HG03025 (cell line): ENCODE data around the gene C1QTNF8.

Experiments
- ATAC-seq: cut with Tn5 transposase; IDR thresholded peaks from one replicate; pipeline ENCODE4 v1.9.1; 2021; ENCODE audit warnings: mild to moderate bottlenecking, moderate library complexity; ENCODE audit not compliant: unreplicated experiment, low FRiP score

The C1QTNF8 gene

DNA sequence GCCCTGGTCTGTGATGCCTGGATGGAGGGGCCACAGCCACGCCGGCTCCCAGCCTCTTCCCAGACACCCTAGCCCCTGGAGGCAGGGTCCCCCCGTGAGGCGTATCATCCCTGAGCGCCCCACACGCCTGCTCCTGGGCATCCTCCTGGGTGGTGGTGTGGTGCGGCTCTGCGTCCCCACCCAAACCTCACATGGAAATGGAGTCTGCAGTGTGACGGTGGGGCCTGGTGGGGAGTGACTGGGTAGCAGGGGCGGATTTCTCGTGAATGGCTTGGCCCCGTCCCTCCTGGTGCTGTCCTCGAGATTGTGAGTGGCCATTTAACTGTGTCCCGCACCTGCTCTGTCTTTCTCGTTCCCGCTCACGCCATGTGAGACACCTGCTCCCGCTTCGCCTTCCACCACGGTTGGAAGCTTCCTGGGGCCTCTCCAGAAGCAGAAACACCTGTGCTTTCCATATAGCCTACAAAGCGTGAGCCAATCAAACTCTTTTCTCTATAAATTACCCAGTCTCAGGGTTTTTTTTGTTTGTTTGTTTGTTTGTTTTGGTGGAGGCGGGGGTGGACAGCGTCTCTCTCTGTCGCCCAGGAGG, 29.4 kb downstream of the C1QTNF8 start:
- ATAC-seq, result no peak

DNA sequence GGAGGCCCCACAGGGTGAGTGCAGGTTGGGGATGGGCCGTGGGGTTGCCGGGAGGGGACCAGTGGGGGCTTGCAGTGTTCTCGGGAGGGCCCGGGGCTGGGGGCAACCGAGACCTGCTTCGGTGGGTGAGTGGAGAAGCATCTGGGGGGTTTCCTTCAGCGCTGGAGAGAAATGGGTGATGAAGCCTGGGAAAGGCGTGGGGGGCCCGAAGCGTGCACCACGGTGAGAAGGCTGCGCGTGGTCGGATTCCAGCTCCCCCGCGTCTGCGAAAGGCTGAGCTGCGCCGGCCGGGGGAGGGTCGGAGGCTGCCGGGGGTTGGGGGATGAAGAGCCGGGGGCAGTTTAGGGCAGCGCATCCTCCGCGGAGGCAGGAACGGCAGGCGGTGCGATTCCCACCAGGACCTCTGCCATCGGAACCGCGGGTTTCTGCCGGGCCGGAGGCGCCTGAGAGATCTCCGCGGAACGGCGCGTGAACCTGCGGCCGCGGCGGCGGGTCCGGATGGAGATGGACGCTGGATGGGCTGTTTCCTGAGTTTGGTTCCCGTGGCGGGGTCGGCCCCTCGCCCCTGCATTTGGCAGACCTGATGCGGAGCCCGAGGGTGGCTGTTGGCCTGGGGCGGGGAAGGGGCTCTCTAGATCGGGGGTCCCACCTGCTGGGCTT, 30.4 kb downstream of the C1QTNF8 start:
- ATAC-seq, result no peak

DNA sequence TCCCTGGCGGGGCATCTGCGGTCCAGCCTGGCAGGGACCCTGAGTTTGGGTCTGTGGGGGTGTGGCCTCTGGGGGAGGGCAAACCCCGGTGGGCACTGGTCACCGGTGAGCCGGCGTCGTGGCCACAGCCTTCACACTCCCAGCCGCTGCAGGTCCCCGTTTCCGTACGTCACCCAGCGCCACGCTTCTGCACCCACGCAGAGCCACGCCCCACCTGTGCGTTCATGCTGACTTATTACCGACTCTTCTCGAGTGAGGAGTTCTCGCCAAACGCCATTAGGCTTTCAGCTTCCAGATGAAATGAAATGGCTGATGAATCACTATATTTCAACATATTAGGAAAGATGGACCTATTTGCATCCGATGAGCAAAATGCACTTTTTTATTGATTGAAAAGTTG, 32.3 kb downstream of the C1QTNF8 start:
- no peak for ATAC-seq

DNA sequence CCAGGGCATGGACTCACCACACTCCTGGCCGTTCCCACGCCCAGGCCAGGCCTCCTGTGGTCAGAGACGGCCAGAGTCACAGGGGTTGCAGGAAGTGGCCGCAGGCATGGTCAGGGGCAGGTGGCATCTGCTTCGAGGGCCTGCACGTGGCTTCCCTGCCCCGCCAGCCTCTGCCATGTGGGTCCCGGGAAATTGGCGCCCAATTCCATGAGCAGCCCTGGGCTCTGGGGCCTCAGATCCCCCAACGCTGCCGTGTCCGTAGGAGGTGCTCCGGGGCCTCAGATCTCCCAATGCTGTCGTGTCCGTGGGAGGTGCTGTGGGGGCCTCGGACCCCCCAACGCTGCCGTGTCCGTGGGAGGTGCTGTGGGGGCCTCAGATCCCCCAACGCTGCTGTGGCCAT, 33.1 kb downstream of the C1QTNF8 start:
- no peak for ATAC-seq

DNA sequence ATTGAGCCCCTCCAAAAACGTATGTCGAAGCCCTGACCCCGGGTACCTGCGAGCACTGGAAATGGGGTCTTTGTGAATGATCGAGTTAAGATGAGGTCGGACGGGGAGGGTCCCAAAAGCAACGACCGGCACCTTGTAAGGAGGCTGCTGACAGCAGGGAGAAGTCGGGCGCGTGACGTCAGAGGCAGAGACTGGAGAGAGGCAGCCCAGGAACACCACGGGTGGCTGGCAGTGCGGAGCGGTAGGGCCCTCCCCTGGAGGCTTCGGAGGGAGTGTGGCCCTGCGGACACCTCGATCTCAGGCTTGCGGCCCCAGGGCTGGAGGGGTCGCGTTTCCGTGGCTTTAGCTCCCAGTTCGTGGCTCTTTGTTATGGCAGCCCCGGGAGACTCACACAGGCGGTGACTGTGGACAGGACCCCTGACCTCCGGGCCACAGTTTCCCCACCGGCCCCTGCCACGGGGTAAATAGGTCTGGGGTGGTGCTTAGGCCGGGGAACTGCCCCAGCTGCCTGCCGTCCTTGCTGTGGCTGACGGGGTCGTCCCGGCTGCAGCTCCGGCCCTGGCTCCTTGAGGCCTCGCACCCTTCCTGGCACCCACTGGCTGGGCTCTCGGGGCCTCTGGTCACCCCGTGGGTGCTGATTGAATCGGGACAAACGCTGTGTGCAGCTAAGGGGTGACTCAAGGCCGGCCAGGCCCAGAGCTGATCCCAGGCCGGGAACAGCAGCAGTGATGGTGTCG, 34.1 kb downstream of the C1QTNF8 start:
- ATAC-seq, result no peak

DNA sequence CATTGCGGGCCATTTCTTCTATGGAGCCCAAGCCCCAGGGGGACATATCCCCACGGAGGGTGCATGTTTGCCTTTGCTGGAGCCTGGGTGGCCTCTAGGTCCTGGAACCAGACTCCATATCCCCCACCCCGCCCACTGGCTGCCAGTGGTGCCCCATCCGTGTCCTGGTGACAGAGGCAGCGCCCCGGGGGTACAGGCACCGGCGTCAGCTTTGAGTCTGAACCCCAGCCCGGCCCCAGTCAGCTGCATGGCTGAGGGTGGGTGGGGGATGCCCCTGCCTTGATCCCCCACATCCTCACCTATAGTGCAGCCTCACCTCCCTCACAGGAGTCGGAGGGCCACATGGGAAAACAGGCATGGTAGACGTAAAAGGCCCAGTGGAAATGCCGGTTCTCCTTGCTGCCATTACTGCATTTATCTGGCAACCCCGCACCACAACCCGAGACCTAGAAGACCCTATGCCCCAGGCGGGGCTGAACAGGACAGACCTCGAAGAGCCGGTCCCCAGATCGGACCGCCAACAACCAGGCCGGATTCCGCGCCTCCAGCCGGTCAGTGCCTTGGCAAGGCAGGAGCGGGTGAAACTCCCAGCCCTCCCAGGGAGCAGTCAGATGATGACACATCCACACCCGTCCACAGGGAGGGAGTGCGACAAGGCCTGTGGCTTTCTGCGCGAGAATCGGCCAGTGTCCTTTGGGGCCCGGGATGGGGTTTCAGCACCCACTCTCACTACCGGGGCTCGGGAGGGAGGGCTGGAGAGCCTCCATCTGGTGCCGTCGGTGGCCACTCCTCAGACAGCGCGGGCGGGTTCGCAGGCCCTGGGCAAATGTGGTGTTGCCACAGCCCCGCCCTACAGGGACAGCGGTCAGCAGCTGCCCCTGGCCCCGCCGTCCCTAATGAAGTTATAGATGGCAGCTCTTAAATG, 35.4 kb downstream of the C1QTNF8 start:
- no peak for ATAC-seq

DNA sequence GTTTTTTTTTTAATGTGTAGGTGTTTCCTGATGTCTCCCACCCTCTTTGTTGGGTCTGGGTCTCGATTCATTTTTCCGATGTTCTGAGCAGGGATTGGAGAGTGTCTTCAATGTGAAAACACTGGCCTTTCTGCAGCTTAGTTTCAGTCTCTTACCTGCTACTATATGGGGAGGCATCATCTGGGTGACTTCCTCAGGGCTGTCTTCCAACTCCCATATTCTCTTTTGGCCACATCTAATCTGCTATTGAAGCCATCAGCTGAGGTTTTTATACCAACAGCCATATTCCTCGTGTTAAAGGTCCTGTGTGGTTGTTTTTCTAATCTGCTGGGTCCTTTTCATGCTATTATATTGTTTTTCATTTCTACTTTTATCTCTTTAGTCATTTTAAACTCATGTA, 36.7 kb downstream of the C1QTNF8 start:
- ATAC-seq, result no peak

DNA sequence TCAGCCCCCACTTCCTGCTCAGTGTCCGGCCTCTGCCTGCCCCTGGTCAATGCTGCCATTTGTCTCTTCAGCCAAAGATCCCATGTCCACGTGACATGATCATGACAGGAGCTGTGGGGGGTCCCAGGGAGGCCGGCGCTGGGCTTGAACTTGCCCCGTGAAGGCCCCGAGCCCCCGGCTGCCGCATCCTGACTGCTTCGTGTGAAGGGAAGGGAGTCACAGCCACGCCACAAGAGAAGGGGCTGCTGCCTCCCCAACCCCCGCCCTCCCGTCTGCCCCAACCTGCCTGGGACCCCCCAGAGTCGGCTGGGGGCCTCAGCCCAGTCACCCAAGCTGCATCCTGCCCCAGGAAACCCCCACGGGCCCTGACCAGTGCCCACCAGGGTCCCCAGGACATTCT, 37.8 kb downstream of the C1QTNF8 start:
- no peak for ATAC-seq

DNA sequence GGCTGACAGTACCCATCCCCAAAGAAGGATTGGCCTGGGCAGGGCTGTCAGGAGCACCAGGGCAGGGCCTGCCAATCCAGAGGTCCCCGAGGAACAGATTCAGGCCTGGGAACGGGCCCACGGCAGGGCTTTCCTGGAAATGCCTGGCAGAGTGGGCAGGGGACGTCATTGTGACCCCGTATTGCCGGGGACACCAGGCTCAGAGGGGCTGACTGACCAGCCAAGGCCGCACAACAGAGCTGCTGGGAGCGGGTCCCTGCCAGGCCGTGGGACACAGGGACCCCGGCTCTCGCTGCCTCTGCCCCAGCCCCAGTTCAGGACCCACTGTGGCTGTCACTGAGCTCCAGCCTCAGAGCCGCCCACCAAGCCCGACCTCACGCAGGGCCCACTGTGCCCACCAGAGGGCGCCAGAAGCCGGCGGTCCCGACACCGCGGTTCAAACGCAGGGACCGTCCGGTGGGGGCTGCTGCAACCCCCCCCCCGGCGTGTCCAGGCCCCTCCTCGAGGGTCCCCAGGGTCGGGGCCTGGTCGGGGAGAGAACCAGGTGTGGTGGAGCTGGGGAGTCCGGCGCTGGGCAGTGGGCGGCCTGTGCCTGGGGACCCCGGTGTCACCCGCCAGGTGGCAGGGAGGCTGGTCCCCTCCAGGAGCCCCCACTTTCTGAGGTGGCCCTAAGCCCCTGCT, 38.7 kb downstream of the C1QTNF8 start:
- no peak for ATAC-seq

DNA sequence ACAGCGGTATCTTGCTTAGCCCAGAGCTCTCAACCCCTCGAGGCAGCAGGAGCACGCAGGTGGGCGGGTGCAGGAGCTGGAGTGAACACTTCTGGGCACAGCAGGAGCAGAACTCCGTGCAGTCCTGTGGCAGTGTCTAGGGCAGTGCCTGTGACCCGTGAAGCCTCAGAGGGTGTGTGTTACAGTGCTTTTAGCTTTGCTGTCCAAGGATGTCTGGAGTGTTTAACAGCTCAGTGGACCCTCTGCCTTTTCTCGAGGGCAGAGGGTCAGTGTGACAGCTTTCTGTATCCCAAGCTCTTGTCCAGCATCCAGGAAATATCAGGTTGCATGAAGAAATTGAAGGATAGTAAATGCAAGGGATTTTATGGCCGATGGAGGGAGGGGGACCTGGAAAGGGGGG, 39.8 kb downstream of the C1QTNF8 start:
- ATAC-seq, result no peak

DNA sequence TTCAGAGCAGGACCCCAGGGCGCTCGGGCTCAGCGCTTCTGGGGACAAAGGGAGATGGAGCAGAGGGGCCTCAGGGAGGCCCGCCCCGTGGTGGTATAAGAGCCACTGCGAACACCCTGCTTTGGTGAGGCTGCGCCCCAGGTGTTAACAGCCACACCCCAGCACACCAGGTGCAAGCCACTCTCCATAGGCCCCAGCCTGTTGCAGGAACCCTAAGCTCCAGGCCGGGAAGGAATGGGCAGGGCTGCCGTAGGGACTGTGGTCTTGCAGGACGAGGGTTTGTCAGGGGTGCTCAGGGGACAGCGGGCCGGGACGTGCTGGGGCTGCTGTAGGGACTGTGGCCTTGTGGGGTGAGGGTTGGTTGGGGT, 40.5 kb downstream of the C1QTNF8 start:
- ATAC-seq, result no peak

DNA sequence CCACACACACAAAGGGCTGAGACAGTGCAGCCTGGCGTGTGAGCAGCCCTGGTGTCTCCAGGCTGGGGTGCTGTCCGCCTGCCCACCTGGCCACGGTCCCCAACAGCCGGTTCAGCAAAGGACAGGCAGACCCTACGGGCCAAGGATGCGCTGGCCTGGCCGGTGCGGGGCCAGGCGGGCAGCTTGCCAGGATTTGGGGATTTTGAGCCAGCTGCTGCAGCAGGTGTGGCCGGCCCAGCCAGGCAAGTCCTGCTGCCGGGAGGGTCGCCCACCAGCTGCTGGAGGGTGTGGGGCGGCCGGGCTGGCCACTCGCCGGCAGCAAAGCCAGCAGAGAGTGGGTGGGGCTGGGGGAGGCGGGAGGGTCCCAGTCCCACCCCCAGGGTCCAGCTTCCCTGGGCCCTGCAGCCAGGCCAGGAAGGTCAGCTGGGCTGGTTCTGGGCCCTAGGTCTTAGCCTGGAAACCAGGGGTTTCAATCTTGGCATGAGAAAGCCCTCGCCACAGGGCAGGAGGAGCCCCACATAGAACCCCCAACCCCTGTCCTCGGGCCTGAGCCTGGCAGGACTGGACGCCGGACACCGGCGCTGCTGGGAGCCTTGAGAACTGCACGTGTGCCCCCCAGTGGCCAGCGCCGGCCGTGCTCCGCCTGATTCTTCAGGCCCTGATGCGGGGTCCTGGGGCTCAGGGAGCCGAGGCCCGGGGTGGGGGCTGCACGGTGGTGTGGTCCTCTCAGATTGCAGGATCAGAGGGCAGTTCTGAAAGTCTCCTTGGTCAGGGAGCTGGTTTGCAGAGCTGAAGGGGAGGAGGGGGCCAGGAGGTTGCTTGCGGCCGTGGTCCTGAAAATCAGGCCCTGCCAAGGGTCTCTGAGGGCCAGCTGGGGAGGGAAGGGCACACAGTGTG, 41.1 kb downstream of the C1QTNF8 start:
- ATAC-seq, result no peak

DNA sequence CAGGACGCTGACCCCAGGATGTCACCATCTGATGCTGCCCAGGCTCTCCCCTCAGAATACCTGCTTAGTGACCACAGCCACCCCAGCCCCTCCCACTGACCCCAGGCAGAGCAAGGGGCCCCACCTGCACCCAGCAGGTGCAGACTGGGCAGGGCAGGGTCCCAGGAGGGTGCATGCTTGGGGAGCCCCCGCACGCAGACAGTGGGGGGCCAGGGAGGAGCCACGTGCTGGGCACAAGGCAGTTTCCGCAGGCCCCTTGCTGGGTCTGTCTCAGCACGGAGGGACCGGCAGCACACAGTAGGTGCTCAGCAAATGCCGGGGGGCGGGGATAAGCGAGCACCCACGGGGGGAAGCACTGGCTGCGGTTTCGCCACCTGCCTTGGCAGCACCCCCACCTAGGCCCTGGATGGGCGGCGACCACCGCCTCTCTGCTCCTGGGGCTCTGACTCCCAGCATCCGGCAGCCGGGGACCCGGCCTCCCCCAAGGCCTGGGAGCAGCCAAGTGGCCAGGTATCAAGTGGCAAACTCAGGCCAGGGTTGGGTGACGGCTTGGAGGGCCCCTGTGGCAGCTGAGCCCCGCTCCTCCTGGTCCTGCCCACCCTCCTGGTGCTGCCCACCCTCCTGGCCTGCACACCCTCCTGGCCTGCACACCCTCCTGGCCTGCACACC, 42.2 kb downstream of the C1QTNF8 start:
- no peak for ATAC-seq

DNA sequence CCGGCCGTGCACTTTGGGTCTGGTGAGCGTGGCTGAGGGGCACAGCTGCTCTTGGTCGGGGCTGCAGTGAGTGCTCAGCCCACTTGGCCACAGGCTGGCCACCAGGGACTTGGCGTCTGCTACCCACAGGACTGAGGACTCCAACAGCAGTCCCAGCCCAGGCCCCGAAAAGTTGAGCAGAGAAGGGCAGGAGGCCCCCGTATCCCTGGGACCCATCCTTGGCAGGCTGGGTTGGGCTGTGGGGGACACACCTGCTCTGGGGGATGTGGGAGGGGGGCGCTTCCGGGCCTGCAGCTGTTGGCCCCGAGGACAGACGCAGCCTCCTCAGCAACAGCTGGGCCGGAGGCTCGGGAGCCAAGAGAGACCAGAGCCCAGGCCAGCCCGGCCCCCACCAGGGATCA, 42.9 kb downstream of the C1QTNF8 start:
- no peak for ATAC-seq

DNA sequence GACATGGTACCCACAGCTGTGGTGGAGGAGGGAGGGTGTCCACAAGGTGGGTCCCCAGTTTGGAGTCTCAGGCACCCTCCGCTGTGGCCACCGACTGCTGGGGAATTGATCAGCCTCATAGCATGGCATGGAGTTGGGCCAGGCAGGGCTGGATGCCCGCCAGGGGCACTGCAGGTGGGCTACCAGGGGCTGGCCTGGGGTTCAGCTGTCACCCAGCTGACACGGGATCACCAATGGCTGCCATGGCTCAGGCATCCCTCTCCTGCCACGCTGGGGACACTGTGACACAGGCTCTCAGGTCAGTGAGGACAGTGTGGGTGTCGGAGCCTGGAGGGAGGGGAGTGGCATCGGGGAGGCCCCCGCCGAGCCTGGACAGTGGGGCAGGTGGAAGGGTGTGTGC, 43.3 kb downstream of the C1QTNF8 start:
- ATAC-seq, result no peak

DNA sequence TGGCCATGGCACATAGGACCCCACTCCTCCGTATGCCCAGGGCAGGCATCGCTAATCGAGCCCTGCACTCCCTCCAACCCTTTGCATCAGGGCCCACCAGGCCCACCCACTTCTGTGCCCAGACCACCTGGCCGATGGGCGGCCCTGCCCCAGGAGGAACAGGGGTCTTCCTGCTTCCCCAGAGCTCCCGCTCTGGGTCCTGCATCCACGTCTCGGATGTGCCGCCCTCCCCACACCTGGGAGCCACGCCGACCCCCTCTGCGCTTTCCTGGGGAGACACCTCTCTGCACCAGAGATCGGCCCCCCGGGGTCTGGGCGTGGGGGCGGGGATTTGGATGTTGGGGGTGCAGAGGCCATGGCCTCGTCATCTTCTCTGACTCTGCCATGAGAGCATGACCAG, 44.6 kb downstream of the C1QTNF8 start:
- no peak for ATAC-seq

DNA sequence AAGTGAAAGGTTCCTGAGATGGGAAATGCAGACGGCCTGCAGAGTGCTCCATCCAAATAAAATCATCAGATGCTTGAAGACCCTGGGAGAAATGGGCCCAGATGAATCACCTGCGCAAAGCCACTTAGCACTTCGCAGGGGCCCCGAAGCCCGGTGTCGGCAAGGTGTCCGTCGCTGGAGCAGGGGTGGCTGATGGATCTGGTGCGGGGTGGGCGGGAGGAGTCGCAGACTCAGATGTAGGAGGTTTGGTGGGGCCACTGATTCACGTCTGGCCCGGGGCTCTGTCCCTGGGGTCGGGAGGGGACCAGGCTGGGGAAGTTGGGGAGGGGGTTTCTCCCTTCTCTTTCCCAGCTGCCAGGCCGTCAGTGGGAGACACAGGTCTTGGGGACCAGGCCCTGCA, 45.1 kb downstream of the C1QTNF8 start:
- ATAC-seq, result no peak

DNA sequence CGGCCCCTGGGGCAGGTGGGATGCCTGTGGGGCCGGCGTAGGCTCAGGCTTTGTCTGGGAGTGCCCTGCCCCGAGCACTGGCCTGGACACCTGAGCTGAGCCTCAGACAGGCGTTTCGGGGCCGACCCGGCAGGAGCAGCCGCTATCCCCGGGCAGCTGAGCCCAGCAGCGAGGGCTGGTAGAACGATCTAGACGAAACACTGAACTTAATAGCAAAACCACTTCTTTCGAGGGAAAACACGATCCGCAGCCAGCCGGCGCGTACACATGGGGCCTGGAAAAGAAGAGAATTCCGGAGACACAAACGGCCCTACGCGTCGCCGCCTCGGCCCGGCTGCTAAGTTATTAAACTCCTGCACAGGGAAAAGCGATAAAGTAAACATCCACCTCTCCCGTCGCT, 45.5 kb downstream of the C1QTNF8 start:
- ATAC-seq, result no peak

DNA sequence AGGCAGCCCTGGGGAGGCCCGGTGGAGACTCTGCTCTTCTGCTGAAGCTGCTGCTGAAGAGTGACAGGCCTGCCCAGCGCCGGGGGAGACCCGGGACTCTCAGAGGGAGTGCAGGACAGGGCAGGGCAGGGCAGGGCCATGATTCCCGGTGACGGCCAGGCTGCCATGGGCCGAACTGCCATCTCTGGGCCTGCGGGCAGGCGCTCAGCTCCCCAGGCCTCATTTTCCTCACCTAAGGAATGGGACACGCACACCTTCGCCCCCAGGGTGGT, 46.1 kb downstream of the C1QTNF8 start:
- no peak for ATAC-seq
